K562 (cell line): ENCODE data around the gene CYSRT1. TPM values are rescaled to one million over a fixed set of nuclear protein-coding genes. Genes with fewer than 3 reads are reported as not detected.
A peak's percentile ranks its signal among the peaks of the same experiment; 100 is the strongest.

ENCODE experiments used
- C11orf30 ChIP-seq: fragments of 450-650 bp; IDR thresholded peaks from 2 replicates; pipeline ENCODE4 v1.6.1; 2016; ENCODE audit warnings: low read depth, mild to moderate bottlenecking
- DIDO1 ChIP-seq: fragments of 450-650 bp; IDR thresholded peaks from 2 replicates; pipeline ENCODE4 v1.6.1; 2016; ENCODE audit warnings: low read depth, missing biosample characterization, missing genetic modification characterization
- FOSL1 ChIP-seq: fragments of 200-800 bp; sonication (Bioruptor generic); conservative IDR thresholded peaks from 2 replicates; pipeline ENCODE4 v1.6.1; 2016; ENCODE audit warnings: missing genetic modification characterization, missing compliant biosample characterization
- JUND ChIP-seq, 2 experiments: IDR thresholded peaks; 2 replicates in 1 of 2; 3 replicates in 1 of 2; pipeline ENCODE4 v1.6.1; 2011; ENCODE audit warnings: borderline replicate concordance in 2 of 2, low read depth in 2 of 2, low read length in 2 of 2, improper control_type of control experiment in 1 of 2, missing biosample characterization in 1 of 2, missing genetic modification characterization in 1 of 2, missing genetic modification reagents in 1 of 2
- KDM4B ChIP-seq, 2 experiments: fragments of 450-650 bp in 1 of 2; sonication (generic) in 1 of 2; IDR thresholded peaks; 2 replicates each; pipeline ENCODE4 v1.6.1; 2016 to 2017; ENCODE audit warnings: borderline replicate concordance in 2 of 2, antibody characterized with exemption in 1 of 2, low read depth in 1 of 2, mild to moderate bottlenecking in 1 of 2
- MIER1 ChIP-seq: fragments of 450-650 bp; IDR thresholded peaks from 2 replicates; pipeline ENCODE4 v1.6.1; 2016; ENCODE audit warnings: antibody characterized with exemption, mild to moderate bottlenecking, low read depth
- MXI1 ChIP-seq: IDR thresholded peaks from 2 replicates; pipeline ENCODE4 v1.6.1; 2011; ENCODE audit warnings: low read depth, mild to moderate bottlenecking, improper control_type of control experiment, low read length
- NBN ChIP-seq: fragments of 450-650 bp; IDR thresholded peaks from 2 replicates; pipeline ENCODE4 v1.6.1; 2016; ENCODE audit warnings: low read depth, mild to moderate bottlenecking
- SMARCA4 ChIP-seq: fragments of 450-650 bp; IDR thresholded peaks from 2 replicates; pipeline ENCODE4 v1.6.1; 2016
- TBL1XR1 ChIP-seq, 2 experiments: IDR thresholded peaks; 2 replicates each; pipeline ENCODE4 v1.6.1; 2012; ENCODE audit warnings: improper control_type of control experiment in 2 of 2, low read length in 2 of 2, mild to moderate bottlenecking in 1 of 2
- ZNF232 ChIP-seq: sonication (generic); formaldehyde crosslinking; IDR thresholded peaks from 2 replicates; pipeline ENCODE4 v1.8.0; 2022; ENCODE audit warnings: mild to moderate bottlenecking, missing genetic modification reagents
- polyA plus RNA-seq, 8 experiments: library from polyadenylated mRNA; depleted of rRNA in 4 of 8; stranded (reverse) in 5 of 8; unstranded in 3 of 8; fragments of >200 nt; fragmentation: Nextera tagmentation in 2 of 8; fragmentation: Illumina TruSeq in 1 of 8; extraction: Ambion mirVana in 2 of 8; extraction: Trizol in 1 of 8; gene quantifications; 2 replicates each; pipeline versions ENCODE4 v1.2.1 to v1.2.3, GENCODE V29; 2011 to 2014; ENCODE audit warnings: inconsistent platforms in 1 of 8, missing spikeins in 1 of 8
- total RNA-seq, 7 experiments: library from RNA; depleted of rRNA in 6 of 7; stranded (reverse); fragments of >200 nt in 6 of 7; fragmentation: Illumina TruSeq in 2 of 7; extraction: Trizol in 2 of 7; gene quantifications; 2 replicates each; pipeline versions ENCODE4 v1.2.1 to v1.2.3, GENCODE V29; 2011 to 2021; ENCODE audit warnings: low replicate concordance in 1 of 7
- TF ChIP-seq, protein P1 (sequence below): sonication (generic); formaldehyde crosslinking; IDR thresholded peaks from 2 replicates; pipeline ENCODE4 v1.8.1; 2023; ENCODE audit warnings: mild to moderate bottlenecking, missing genetic modification reagents, moderate library complexity
- TF ChIP-seq, protein P2 (sequence below): fragments of 250-450 bp; sonication (Bioruptor Pico); IDR thresholded peaks from 2 replicates; pipeline ENCODE4 v1.4.0; 2020; ENCODE audit warnings: mild to moderate bottlenecking
- TF ChIP-seq, protein P3 (sequence below): fragments of 250-450 bp; sonication (Bioruptor Pico); IDR thresholded peaks from 2 replicates; pipeline ENCODE4 v1.5.0; 2020; ENCODE audit warnings: mild to moderate bottlenecking
- TF ChIP-seq, protein P4 (sequence below): fragments of 200-800 bp; sonication (Bioruptor generic); IDR thresholded peaks from 2 replicates; pipeline ENCODE4 v1.6.1; 2017; ENCODE audit warnings: missing genetic modification characterization, missing compliant biosample characterization
- TF ChIP-seq, protein P5 (sequence below): fragments of 250-450 bp; sonication (Bioruptor Pico); IDR thresholded peaks from 2 replicates; pipeline ENCODE4 v1.8.0; 2021; ENCODE audit warnings: mild to moderate bottlenecking, moderate library complexity
- TF ChIP-seq, protein P6 (sequence below): fragments of 450-650 bp; formaldehyde crosslinking; IDR thresholded peaks from 2 replicates; pipeline ENCODE4 v1.4.0; 2022; ENCODE audit warnings: mild to moderate bottlenecking, moderate library complexity

Gene CYSRT1
- total and polyA plus RNA-seq, 9 of the 15 experiments (the other 6 are each of a cell fraction or from before 2014, with no cell fraction given), result 0.04 to 1.4 (median 0.42) TPM; not detected in 3

DNA sequence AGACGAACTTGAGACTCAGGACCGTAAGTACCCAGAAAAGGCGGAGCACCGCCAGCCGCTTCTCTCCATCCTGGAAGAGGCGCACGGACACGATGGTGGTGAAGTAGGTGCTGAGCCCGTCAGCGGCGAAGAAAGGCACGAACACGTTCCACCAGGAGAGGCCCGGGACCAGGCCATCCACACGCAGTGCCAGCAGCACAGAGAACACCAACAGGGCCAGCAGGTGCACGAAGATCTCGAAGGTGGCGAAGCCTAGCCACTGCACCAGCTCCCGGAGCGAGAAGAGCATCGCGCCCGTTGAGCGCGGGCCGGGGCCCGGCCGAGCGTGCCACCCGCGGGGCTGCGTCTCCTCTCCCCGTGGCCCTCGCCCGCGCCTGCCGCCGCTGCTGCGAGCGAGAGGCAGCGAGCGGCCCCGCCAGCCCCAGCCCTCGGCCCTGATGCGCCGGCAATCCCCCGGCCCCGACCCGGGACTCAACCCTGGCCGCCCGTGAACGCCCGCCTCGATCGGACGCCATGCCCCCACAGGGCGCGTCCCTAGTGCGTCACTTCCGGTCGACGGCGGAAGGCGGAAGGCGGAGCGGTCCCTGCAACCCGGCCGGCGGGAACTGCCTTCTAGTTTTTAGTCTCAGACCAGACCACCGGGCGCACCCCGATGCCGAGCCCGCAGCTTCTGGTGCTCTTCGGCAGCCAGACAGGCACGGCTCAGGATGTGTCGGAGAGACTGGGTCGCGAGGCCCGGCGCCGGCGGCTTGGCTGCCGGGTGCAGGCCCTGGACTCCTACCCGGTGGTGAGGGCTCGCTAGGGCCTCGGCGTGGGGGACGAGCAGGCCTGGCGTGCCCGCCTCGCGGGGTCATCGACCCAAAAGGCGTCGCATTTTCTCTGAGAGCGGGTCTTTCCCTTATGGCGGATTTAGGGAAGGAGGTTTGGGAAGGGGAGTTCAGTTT lies 19.6 kb upstream of the CYSRT1 start, which contains the start of the genes NDOR1 and TMEM203 (continued):
- TF ChIP-seq JUND (IDR thresholded peaks at IDR 0.05; ENCODE audit: borderline replicate concordance, low read depth, low read length), result 0 out of 2 replicates have a peak, but pooled peaks have one; percentile 44
- TF ChIP-seq JUND (tag; IDR thresholded peaks at IDR 0.05; ENCODE audit: borderline replicate concordance, low read depth, low read length), result no peak
- TF ChIP-seq MXI1, result peak; percentile 22; the same call in 1 of the 2 replicates
- TF ChIP-seq, protein P1, sequence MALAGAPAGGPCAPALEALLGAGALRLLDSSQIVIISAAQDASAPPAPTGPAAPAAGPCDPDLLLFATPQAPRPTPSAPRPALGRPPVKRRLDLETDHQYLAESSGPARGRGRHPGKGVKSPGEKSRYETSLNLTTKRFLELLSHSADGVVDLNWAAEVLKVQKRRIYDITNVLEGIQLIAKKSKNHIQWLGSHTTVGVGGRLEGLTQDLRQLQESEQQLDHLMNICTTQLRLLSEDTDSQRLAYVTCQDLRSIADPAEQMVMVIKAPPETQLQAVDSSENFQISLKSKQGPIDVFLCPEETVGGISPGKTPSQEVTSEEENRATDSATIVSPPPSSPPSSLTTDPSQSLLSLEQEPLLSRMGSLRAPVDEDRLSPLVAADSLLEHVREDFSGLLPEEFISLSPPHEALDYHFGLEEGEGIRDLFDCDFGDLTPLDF (CRISPR knock-in tag), result peak; percentile 79
- TF ChIP-seq, protein P2, sequence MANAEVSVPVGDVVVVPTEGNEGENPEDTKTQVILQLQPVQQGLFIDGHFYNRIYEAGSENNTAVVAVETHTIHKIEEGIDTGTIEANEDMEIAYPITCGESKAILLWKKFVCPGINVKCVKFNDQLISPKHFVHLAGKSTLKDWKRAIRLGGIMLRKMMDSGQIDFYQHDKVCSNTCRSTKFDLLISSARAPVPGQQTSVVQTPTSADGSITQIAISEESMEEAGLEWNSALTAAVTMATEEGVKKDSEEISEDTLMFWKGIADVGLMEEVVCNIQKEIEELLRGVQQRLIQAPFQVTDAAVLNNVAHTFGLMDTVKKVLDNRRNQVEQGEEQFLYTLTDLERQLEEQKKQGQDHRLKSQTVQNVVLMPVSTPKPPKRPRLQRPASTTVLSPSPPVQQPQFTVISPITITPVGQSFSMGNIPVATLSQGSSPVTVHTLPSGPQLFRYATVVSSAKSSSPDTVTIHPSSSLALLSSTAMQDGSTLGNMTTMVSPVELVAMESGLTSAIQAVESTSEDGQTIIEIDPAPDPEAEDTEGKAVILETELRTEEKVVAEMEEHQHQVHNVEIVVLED (CRISPR knock-in tag), result peak; percentile 65
- no peak for TF ChIP-seq FOSL1
- TF ChIP-seq NBN, result no peak
- TF ChIP-seq, protein P3, sequence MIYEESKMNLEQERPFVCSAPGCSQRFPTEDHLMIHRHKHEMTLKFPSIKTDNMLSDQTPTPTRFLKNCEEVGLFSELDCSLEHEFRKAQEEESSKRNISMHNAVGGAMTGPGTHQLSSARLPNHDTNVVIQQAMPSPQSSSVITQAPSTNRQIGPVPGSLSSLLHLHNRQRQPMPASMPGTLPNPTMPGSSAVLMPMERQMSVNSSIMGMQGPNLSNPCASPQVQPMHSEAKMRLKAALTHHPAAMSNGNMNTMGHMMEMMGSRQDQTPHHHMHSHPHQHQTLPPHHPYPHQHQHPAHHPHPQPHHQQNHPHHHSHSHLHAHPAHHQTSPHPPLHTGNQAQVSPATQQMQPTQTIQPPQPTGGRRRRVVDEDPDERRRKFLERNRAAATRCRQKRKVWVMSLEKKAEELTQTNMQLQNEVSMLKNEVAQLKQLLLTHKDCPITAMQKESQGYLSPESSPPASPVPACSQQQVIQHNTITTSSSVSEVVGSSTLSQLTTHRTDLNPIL (CRISPR knock-in tag), result no peak
- no peak for TF ChIP-seq MIER1
- TF ChIP-seq, protein P4, sequence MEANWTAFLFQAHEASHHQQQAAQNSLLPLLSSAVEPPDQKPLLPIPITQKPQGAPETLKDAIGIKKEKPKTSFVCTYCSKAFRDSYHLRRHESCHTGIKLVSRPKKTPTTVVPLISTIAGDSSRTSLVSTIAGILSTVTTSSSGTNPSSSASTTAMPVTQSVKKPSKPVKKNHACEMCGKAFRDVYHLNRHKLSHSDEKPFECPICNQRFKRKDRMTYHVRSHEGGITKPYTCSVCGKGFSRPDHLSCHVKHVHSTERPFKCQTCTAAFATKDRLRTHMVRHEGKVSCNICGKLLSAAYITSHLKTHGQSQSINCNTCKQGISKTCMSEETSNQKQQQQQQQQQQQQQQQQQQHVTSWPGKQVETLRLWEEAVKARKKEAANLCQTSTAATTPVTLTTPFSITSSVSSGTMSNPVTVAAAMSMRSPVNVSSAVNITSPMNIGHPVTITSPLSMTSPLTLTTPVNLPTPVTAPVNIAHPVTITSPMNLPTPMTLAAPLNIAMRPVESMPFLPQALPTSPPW, result peak; percentile 54; the same call in 1 of the 2 replicates
- no peak for TF ChIP-seq SMARCA4
- 0 out of 4 replicates have a peak, but pooled peaks of 1 of the 2 experiments have one; percentile 40 for TF ChIP-seq TBL1XR1 (IDR thresholded peaks at IDR 0.05; ENCODE audit: low read length in 2 of 2)
- peak; percentile 75; the same call in 1 of the 2 replicates for TF ChIP-seq ZNF232 (CRISPR knock-in tag)
- TF ChIP-seq C11orf30, result peak; percentile 100
- TF ChIP-seq, protein P5, sequence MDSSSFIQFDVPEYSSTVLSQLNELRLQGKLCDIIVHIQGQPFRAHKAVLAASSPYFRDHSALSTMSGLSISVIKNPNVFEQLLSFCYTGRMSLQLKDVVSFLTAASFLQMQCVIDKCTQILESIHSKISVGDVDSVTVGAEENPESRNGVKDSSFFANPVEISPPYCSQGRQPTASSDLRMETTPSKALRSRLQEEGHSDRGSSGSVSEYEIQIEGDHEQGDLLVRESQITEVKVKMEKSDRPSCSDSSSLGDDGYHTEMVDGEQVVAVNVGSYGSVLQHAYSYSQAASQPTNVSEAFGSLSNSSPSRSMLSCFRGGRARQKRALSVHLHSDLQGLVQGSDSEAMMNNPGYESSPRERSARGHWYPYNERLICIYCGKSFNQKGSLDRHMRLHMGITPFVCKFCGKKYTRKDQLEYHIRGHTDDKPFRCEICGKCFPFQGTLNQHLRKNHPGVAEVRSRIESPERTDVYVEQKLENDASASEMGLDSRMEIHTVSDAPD (CRISPR knock-in tag), result no peak
- peak in 1 of 2 experiments; percentile 90; a peak in 2 of 4 replicates for TF ChIP-seq KDM4B (IDR thresholded peaks at IDR 0.05; ENCODE audit: borderline replicate concordance in 2 of 2, low read depth in 1 of 2)
- TF ChIP-seq, protein P6, sequence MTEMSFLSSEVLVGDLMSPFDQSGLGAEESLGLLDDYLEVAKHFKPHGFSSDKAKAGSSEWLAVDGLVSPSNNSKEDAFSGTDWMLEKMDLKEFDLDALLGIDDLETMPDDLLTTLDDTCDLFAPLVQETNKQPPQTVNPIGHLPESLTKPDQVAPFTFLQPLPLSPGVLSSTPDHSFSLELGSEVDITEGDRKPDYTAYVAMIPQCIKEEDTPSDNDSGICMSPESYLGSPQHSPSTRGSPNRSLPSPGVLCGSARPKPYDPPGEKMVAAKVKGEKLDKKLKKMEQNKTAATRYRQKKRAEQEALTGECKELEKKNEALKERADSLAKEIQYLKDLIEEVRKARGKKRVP, result no peak
- peak; percentile 85 for TF ChIP-seq DIDO1 (tag)
